ENCODE data around the gene RRP1. TPM values are rescaled to one million over a fixed set of nuclear protein-coding genes. Genes with fewer than 3 reads are reported as not detected.

Gene RRP1
- total RNA-seq, result 10 to 100 TPM; 14.5 to 25.7 TPM

- H3K27me3 ChIP-seq, result no peaks in the 10 kb centered on the region
- H3K9me3 ChIP-seq, result no peaks in the 10 kb centered on the region
- intact Hi-C loops (cut with DNase I), result no loop called here
- H3K4me3 ChIP-seq, result peak within 1 kb of the TSS; percentile 73
- H3K4me1 ChIP-seq, result peaks cover 9% of the 10 kb centered on the region
- peak; percentile 90 for DNase-seq
- peak within 1 kb of the TSS; percentile 78 for H3K9ac ChIP-seq (ENCODE audit: low read depth in 2 of 2, low read length in 2 of 2)
- peaks cover 8% of the 10 kb centered on the region for H3K36me3 ChIP-seq
- H3K27ac ChIP-seq, result peak within 1 kb of the TSS; percentile 95
- peak; percentile 100 for TF ChIP-seq CTCF (IDR thresholded peaks at IDR 0.05)
These were observed at the start of gene RRP1 for GRCh38 chr21:43789276-43790009. Gene RRP1, plus strand, starts transcription at chr21:43789577. Its CDS starts 53 bp downstream, at chr21:43789630.

- H3K4me3 ChIP-seq, result no peak overlapping the region
- no peaks in the 10 kb centered on the region for H3K36me3 ChIP-seq
- no peak for TF ChIP-seq CTCF (IDR thresholded peaks at IDR 0.05)
- no peaks in the 10 kb centered on the region for H3K4me1 ChIP-seq
- intact Hi-C loops (cut with DNase I), result no loop called here
- no peaks in the 10 kb centered on the region for H3K27me3 ChIP-seq
- DNase-seq, result no peak
- H3K27ac ChIP-seq, result no peak overlapping the region
- no peaks in the 10 kb centered on the region for H3K9me3 ChIP-seq
- H3K9ac ChIP-seq (ENCODE audit: low read depth in 2 of 2, low read length in 2 of 2), result no peak overlapping the region
These were observed 49.5 kb upstream of the RRP1 start for GRCh38 chr21:43739621-43740435.

- Histone ChIP-seq H3K9me3 (no peaks in the 10 kb centered on the region), H3K27ac (no peak overlapping the region), H3K4me1 (no peaks in the 10 kb centered on the region), H3K4me3 (no peak overlapping the region), H3K9ac (ENCODE audit: low read depth in 2 of 2, low read length in 2 of 2) (no peak overlapping the region), H3K36me3 (no peaks in the 10 kb centered on the region), H3K27me3 (no peaks in the 10 kb centered on the region)
- no peak for TF ChIP-seq CTCF (IDR thresholded peaks at IDR 0.05)
- intact Hi-C loops (cut with DNase I), result no loop called here
- DNase-seq, result no peak
These were observed 48.8 kb upstream of the RRP1 start for GRCh38 chr21:43740497-43741156.

- intact Hi-C loops (cut with DNase I), result no loop called here
- TF ChIP-seq CTCF (IDR thresholded peaks at IDR 0.05), result no peak
- no peak for DNase-seq
- no peaks in the 10 kb centered on the region for H3K4me1 ChIP-seq
- H3K27ac ChIP-seq, result no peak overlapping the region
- no peaks in the 10 kb centered on the region for H3K27me3 ChIP-seq
- H3K9me3 ChIP-seq, result no peaks in the 10 kb centered on the region
- no peaks in the 10 kb centered on the region for H3K36me3 ChIP-seq
- no peak overlapping the region for H3K4me3 ChIP-seq
- no peak overlapping the region for H3K9ac ChIP-seq (ENCODE audit: low read depth in 2 of 2, low read length in 2 of 2)
These were observed 47.8 kb upstream of the RRP1 start for GRCh38 chr21:43741423-43742096.

- Histone ChIP-seq H3K4me3 (no peak overlapping the region), H3K36me3 (no peaks in the 10 kb centered on the region), H3K9ac (ENCODE audit: low read depth in 2 of 2, low read length in 2 of 2) (no peak overlapping the region), H3K27ac (no peak overlapping the region), H3K4me1 (no peaks in the 10 kb centered on the region), H3K27me3 (no peaks in the 10 kb centered on the region), H3K9me3 (no peaks in the 10 kb centered on the region)
- intact Hi-C loops (cut with DNase I), result no loop called here
- DNase-seq, result no peak
- no peak for TF ChIP-seq CTCF (IDR thresholded peaks at IDR 0.05)
These were observed 45.4 kb upstream of the RRP1 start for GRCh38 chr21:43743947-43744346.

All from colonic mucosa (tissue), 4 donors.